GM18502 (cell line): ENCODE data around the gene GRAMD1C.
A peak's percentile ranks its signal among the peaks of the same experiment; 100 is the strongest.
"Not testable (repeated sequence)": the region's sequence is repeated elsewhere in the genome, so short reads cannot be mapped to it uniquely, and the experiment has no call there.

Source experiments
- ATAC-seq: cut with Tn5 transposase; IDR thresholded peaks from one replicate; pipeline ENCODE4 v1.9.1; 2021; ENCODE audit warnings: mild to moderate bottlenecking; ENCODE audit not compliant: unreplicated experiment, poor library complexity

Gene GRAMD1C

DNA sequence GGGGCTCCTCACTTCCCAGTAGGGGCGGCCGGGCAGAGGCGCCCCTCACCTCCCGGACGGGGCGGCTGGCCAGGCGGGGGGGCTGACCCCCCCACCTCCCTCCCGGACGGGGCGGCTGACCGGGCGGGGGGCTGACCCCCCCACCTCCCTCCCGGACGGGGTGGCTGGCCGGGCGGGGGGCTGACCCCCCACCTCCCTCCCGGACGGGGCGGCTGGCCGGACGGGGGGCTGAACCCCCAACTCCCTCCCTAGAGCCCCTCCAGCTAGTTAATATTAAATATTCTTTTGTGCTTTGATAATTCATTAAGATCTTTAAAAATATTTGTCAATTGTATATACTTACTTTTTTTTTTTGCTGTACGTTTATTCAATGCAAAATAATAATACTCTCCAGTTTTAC, 11.3 kb downstream of the GRAMD1C start:
- not testable (repeated sequence) for ATAC-seq

DNA sequence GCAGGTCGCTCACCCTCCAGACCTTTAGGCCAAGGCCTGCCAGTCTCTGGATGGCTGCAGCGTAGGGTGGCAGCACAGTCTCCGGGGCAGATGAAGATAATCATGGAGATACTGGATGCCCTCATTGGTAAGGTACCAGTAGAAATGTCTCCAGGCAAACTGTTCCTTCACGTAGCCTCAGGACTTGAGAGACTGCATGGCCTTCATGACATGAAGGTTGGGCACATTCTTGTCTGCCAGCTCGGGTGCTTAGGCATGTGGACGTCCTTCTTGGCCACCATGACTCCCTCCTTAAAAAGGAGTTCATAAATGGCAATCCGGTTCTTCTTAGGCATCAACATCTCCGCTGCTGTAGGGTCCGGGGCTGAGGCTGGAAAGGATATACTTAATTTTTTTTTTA, 11.8 kb downstream of the GRAMD1C start:
- not testable (repeated sequence) for ATAC-seq

DNA sequence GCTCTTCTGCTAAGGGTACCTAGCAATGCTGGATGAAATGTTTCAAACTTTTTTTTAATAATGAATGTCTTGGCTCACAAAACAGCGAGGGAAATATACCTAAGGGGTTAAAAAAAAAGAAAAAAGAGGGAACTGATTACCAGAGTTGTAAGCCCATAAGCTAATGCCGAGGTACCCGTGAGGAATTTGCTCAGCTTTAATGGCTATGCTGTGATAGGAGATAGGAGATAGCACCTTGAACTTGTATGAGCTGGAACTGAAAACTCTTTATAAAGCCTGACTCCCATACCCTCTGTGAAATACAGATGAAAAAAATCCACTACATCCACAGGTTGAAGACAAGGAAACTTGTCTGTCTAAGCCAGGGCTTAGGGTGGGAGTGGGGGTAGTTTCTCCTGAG, 13.9 kb downstream of the GRAMD1C start:
- no peak for ATAC-seq

DNA sequence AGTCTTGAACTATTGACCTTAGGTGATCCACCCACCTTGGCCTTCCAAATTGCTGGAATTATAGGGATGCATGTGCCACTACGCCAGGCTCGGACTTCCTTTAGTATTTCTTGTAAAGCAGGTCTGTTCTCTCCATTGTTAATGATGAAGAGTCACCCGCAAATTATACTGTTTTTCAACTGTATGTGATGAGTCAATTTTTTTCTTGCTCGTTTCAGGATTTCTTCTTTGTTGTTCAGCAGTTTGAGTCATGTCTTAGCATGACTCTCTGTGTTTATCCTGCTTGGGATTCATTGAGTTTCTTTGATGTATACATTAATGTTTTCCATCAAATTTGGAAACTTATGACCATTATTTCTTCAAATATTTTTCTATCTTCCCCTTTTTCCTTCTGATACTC, 28.9 kb downstream of the GRAMD1C start:
- ATAC-seq, result no peak

DNA sequence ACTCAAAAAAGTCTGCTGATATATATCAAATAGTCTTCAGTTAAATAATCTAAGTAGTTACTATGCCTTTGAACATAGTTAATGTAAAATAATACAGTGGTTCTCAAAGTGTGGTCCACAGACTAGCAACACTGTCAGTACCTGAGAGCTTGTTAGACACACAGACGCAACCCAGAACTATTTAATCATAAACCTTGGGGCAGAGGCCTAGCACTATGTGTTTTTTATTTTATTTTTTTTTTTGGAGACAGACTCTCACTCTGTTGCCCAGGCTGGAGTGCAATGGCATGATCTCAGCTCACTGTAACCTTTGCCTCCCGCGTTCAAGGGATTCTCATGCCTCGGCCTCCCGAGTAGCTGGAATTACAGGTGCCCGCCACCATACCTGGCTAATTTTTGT, 34.7 kb downstream of the GRAMD1C start:
- no peak for ATAC-seq

DNA sequence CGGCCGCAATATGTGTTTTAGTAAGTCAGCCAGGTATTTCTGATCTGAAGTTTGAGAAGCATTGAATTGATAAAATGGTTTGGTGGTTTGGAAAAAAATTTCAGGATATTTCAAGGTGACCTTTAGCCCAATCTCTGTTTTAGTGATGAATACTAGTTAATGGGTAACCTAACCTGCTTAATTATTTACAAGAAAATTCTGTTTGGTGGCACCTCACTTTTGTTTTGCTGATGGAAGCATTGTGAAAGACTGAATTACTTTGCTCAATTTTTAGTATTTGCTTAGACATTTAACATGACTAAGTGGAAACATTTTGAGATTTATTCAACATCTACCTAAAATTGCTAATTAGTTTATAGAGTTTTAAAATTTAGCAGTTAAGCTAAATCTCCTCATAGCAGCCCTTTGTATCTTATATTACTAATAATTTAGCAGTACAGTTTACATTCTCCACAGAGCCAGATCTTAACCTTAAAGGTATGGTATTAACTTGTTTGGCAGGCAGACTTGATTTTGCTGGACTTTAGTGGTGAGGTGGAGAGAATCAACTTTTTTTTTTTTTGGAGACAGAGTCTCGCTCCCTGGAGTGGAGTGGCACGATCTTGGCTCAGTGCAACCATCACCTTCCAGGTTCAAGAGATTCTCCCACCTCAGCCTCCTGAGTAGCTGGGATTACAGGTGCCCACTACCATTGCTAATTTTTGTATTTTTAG, 35.4 kb downstream of the GRAMD1C start:
- ATAC-seq, result no peak

- no peak for ATAC-seq
These were observed 39.8 kb downstream of the GRAMD1C start for GRCh38 chr3:113878403-113878802.

DNA sequence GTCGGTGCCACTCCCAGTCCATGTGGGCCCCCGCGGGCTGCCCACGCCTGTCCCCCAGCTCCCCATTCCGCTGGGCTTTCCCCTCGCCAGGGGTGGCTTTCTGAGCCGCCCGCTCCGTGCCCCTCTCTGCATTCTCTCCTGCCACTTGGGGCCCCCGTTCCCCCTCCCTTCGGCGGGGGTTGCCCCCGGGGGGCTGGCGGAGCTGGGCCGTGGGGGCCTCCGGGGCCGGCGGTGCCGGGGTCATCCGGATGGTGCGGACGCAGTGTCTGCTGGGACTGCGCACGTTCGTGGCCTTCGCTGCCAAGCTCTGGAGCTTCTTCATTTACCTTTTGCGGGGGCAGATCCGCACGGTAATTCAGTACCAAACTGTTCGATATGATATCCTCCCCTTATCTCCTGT, 46.5 kb downstream of the GRAMD1C start:
- no peak for ATAC-seq

GRCh38 chr3:113890256-113890900, 51.8 kb downstream of the GRAMD1C start:
- no peak for ATAC-seq

DNA sequence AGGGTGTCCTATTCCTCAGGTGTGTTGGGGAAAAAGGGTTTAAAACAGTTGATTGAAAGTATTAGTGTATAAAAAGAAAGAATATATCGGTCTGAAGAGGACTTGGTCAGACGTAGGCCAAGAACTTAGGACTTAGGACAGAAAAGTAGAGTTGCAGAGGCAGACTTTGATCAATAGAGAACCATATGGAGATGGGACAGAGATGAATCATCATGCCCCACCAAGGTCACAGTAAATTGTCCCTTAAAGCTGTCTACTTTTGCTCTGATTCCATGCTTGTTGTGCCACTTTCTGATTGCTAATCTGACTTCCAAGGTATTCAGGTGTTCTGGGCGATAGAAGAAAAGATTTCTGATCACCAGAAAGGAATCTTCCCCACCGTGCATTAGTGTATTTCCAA, 56.3 kb downstream of the GRAMD1C start:
- no peak for ATAC-seq

- no peak for ATAC-seq
These were observed 57.4 kb downstream of the GRAMD1C start for GRCh38 chr3:113895964-113896363.

- ATAC-seq, result no peak
These were observed 58.3 kb downstream of the GRAMD1C start for GRCh38 chr3:113896930-113897329.

DNA sequence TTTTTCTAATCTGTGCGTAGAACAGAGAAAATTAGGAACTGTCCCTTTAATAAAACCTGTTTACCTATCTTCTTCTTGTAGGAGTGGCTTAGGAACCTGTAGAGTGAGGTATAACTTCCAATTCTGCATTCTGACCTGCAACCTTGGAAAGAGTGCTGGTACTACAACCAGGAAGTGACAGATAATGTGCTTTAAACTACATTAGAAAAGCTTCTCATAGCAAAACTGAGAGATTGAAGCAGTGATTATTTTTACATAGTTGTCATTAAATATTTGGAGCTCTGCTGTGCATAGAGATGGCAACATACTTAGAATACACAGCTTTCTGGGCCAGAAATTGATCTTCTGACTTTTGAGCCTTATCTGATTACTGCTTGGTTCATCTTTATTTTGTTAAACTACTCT, 58.8 kb downstream of the GRAMD1C start:
- ATAC-seq, result no peak

- ATAC-seq, result no peak
These were observed 60.3 kb downstream of the GRAMD1C start for GRCh38 chr3:113898892-113899291.

DNA sequence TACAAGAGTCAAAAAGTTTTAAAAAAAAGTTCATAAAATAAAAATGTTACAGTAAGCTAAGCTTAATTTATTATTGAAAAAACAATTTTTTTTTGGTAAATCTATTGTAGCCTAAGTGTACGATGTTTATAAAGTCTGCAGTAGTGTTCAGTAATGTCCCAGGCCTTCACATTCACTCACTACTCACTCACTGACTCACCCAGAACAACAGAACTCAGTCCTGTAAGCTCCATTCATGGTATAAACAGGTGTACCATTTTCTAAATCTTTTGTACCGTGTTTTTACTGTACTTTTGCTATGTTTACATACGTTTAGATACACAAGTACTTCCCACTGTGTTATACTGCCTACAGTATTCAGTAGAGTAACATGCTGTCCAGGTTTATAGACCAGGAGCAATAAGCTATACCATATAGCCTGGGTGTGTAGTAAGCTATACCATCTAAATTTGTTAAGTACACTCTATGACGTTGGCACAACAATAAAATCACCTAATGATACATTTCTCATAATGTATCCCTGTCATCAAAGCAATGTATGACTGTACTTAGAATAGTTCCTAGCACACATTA, 68.1 kb downstream of the GRAMD1C start:
- ATAC-seq, result no peak

GRCh38 chr3:113908133-113908532, 69.5 kb downstream of the GRAMD1C start:
- ATAC-seq, result no peak

DNA sequence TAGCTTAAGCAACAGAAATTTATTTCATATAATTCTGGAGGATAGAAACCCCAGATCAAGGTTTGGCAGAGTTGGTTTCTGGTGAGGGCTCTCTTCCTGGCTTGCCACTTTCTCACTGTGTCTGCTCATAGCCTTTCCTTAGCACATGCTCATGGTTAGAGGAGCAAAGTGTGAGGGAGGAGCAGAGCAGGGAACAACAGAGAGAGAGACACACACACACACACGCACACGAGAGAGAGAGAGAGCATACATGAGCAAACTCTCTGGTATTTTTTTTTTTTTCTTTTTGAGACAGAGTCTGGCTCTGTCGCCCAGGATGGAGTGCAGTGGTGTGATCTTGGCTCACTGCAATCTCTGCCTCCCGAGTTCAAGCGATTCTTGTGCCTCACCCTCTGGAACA, 72.4 kb downstream of the GRAMD1C start:
- ATAC-seq, result no peak

GRCh38 chr3:113912552-113913236, 74.1 kb downstream of the GRAMD1C start:
- ATAC-seq, result peak; percentile 96

- ATAC-seq, result no peak
These were observed 76.1 kb downstream of the GRAMD1C start for GRCh38 chr3:113914646-113915045.

DNA sequence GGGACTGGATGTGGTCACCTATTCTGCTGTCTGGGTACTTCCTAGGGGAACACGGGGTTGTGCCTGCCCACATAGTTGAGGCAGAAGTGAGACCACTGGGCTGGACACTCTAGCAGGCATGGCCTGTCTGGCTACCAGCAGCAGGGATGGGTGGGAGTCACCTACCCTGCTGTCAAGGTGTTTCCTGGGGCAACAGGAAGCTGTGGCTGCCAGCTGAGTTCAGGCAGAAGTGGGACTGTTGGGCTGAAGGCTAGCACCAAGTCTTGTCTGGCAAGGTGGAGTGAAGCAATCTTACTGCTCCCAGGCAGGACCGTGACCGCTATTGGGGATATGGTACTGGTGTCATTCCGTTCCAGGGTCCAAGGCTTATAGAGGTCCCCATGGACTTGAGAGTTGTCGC, 89.0 kb downstream of the GRAMD1C start:
- no peak for ATAC-seq

DNA sequence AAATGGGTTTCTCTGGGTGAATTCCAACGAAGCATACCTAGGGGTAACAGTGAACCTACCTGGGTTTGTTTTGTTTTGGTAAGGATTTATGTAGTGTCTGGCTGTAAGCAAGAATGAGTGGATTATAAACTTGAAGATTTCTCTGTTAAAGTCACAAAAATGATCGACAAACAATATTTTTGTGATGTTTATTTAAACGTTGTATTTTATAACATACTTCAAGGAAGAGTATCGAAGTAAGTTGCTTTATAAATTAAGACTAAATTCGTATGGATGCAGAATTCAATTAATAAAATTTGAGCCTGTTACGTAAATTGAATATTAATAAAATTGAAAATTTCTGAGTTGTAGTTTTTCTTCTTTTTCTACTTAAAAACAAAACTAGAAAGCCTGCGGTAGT, 108.2 kb downstream of the GRAMD1C start:
- no peak for ATAC-seq
